Measurements from ENCODE around the gene KRTAP16-1.

Gene KRTAP16-1

GRCh38 chr17:41329279-41329948 lies 20.3 kb upstream of the KRTAP16-1 start:
- no peak for DNase-seq

- no peak for DNase-seq
These were observed 19.1 kb upstream of the KRTAP16-1 start for GRCh38 chr17:41328207-41328606.

DNA sequence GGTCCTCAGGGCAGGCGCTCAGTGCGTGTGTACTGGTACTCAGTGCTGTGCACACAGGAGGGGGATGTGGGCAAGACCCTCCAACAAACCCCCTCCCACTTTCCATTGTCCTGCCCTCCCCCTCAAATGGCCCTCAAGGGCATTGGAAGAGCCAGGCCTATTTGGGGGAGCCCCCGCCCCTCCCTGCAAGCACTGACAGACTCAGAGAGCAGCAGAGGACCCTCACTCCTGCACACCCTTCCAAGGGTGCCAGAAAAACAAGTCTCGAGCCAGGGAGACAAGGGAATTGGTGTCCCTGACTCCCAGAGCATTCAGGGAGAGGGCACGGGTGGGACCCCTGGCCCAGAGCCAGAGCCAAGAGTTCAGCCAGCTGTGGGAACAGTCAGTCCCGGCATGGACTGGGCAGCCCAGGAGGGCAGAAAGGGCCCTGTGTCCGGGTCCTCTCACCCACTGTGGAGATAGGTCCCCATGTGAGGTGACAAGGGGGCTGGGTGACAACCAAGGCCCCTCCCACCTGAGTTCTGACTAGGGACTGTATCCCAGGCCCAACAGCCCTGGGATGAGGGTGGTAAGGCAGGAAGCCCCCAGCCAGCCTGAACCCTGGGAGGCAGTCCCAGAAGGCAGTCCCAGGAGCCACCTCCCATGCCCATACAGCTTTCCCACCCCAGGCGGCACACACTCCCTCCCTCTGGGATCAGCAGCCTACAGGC lies 18.5 kb upstream of the KRTAP16-1 start:
- no peak for DNase-seq

- DNase-seq, result no peak
These were observed 17.4 kb upstream of the KRTAP16-1 start for GRCh38 chr17:41326173-41327145.

GRCh38 chr17:41325611-41326010 lies 16.5 kb upstream of the KRTAP16-1 start:
- no peak for DNase-seq

DNA sequence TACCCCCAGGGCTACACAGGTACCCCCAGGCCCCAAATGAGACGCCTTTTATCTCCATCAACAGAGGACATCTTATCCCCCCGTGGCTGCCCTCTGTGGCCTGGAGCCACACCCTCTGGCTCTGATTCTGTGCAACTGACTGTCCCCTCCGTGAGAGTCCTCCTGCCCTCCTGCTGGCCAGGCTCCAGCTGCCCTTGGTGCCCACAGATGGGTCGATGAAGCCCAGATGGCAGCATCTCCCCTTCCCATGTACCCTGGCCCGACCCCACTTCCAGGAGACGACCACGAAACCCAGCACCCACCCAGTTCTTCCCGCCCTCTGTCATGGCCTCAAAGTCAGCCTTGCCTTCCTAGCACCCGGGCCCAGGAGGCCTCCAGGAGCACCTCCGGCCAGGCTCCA lies 16.0 kb upstream of the KRTAP16-1 start:
- DNase-seq, result no peak

DNA sequence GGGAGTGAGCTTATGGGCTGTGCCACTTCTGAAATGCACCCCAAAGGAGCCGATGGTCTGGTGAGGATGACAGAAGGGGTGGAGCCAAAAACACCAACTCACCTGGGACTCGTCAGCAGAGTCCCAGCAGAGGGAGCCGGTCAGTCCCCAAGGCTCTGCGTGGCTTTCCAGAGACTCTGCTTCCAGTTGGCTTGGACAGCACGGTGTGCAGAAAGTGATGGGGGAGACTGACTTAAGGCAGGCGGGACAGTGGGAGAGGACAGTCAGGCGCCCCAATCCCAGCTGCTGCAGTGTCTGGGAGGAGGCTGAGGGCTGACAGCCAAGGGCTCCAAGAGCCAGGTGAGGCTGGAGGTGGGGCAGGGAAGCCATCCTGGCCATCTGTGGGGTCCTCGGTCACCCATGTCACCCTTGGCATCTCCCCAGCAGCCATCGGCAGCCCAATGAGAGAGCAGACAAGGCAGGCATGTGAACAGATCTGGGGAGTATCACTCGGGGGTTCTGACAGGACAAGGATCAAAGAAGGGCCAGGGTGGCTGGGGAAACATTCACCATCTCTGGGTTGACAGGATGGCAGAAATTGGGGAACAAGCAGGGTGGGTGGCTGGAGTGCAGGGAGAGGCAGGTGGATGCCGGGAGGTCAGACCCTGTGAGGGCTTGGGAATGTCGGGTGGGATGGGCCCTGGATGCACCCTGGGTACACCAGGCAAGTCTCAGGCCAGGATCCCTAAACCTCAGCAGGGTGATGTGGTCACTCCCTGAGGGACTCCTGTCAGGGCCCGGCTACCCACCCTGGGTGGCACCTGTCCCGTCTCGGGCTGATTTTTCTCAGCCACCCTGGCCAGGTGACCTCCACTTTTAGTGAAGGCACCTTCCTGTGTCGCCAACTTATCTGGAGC lies 15.3 kb upstream of the KRTAP16-1 start:
- DNase-seq, result no peak

GRCh38 chr17:41322903-41323895 lies 14.1 kb upstream of the KRTAP16-1 start:
- DNase-seq, result no peak

GRCh38 chr17:41322094-41322902 lies 13.2 kb upstream of the KRTAP16-1 start:
- DNase-seq, result no peak

DNA sequence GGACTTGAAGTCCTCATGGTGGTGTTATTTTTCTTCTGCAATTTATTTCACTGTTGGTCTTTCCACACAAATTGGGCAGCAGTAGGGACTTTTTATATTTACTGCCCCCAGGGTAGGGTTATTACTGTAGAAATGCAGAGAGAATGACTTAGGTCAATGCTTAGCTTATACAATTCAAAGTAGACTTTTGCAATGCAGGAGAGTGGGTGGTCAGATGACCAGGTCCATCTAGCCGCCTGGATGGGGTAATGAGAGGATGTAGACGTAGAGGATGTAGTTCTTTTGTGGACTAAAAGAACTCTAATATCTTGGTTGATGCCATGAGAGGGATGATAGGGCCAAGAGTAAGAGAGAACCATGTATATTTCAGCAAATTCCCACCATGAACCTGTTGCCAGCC lies 9.1 kb upstream of the KRTAP16-1 start:
- DNase-seq, result no peak

GRCh38 chr17:41315814-41316445 lies 6.8 kb upstream of the KRTAP16-1 start:
- DNase-seq, result no peak

DNA sequence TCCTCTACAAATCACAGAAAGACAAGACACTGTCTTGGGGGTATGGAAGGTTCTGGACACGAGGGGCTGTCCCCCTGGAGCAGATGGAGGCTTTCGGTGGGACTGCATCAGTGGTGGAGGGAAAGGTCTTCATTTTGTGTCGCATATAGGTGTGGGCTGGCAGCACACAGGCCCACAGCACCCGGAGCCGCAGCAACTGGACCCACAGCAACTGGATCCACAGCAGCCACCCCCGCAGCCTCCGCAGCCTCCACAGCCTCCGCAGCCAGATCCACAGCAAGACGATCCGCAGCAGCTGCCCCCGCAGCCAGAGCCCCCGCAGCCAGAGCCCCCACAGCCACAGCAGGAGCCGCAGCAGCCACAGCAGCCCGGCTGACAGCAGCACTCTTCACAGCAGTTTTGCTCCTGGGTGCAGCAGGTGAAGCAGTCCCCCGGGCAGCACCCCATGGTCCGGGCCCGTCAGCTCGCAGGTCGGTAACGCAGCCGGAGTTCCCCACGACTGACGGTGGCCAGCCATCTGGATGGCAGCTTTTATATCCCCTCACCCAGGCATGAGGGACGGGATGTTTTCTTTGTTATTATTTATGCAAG lies 6.2 kb upstream of the KRTAP16-1 start, which contains the start of gene KRTAP17-1:
Gene KRTAP17-1 (minus strand): TSS at position 507 of the 591 bp plus-strand sequence. CDS start 60 bp downstream, at position 447.
- no peak for DNase-seq

GRCh38 chr17:41311111-41311510 lies 2.0 kb upstream of the KRTAP16-1 start:
- no peak for DNase-seq

DNA sequence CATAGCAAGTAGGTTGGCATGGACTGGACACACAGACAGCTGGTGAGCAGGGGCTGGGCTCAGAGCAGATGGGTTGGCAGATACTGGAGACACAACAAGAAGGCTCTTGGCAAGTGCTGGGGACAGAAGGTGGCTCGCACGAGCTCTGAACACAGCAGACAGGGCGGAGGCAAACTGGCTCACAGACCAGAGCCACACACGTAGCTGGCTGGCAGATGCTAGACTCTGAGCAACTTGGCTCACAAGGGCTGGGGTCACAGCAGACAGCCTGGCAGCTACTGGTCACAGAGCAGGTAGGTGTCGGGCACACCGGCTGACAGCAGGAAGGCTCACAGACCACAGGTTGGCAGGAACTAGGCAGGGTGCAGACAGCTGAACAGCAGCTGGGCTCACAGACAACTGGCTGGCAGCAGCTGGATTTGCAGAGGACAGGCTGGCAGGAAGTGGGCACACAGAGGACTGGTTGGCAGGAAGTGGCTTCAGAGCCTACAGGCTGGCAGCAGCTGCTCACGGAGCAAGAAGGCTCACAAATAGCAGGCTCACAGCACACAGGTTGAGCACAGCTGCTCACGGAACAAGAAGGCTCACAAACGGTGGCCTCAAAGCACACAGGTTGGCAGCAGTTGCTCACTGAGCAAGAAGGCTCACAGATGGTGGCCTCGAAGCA lies 725 bp downstream of the KRTAP16-1 start:
- peak; percentile 62 for DNase-seq

DNA sequence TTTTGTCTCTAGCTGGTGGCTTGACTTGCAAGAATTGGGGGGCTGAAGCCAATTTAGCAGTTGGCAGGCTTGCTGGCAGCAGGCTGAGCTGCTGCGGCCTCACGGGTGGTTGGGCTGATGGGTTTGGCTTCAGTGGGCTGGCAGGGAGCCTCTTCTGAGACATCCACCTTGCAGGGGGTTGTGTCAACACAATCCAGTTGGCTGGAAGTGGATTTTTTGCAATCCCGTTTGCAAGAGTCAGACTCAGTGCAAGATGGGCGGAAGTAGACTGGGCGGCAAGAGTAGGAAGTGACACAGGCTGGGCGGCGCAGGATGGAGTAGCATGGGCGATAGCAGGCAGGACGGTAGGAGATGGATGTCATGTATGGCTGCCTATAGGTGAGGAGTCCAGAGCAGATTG lies 1.5 kb downstream of the KRTAP16-1 start:
- no peak for DNase-seq

DNA sequence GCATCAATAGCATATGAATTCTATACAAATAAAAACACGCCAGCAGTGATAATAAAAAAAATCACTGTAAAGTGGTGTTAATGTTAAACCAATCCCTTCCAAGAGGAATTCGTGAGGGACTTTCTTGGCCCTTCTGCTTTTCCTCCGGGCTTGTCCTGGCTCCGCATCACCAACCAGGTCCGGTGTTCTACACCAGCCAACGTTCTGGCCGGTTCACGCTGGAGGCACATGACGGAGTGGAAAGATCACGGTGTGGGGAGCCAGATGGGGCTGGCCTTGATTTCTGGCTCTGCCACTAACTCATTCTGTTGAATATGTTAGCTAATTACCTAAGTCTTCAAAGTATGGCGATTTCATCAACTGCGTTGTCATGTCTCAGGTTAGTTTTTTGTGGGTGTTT lies 5.0 kb downstream of the KRTAP16-1 start:
- DNase-seq, result no peak

DNA sequence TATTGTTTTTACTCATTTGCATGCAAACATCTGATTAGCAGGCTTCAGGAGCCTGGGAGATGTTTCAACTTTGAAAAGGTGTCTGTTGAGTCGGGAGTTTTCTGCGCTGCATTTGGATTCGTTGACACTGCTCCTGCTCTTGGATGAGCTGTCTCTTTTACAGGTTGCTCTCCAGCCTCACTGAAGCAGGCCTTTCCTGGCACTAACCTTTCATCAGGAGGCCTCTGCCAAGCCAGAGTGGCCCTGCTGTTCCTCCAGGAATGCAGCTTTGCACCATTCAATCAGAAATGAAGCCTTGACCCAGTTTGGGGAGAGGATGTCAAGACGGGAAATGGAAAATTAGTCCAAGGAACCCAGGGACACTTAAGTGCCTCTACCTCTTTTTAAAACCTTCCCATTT lies 6.1 kb downstream of the KRTAP16-1 start:
- no peak for DNase-seq
